ELF-1 (cell line): ENCODE measurements around the gene CYP24A1.

Experiments used
- DNase-seq: peaks from one replicate; pipeline ENCODE4 v3.0.0-alpha.2; 2016; ENCODE audit warnings: low read depth, low spot score

CYP24A1 gene

DNA sequence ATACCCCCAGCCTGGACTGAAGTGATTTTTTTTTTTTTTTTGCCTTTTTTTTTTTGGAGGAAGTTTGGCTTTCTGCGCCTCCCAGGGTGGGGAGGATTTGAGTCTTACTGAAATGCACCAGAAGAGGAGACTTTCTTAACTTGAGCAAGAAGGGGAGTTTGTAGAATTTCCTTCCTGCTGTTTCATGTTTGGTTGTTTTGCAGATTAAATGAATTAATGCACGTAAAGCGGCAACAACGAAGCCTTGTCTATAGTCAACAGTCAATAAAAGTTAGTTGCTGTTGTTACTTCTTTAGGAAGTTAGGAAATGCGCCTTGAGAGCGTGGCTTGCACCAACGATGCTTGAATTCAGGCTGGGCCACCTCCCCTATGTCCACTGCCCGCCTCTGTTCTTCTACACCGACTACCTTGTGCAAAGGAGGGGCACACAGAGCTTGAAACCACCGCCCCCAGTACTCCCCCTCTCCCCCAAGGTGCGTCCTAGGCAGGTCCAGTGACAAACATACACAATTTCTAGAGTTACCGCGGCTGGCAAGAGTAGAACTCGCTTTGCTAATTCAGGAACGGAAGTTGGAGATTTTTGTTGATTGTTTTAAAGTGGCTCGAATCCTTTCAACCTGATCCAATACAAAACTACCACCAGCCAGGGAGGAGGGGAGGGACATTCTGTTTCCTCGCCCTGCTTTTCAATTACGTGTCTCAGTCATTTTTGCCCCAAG, 830 bp upstream of the CYP24A1 start:
- peak; percentile 38 for DNase-seq

DNA sequence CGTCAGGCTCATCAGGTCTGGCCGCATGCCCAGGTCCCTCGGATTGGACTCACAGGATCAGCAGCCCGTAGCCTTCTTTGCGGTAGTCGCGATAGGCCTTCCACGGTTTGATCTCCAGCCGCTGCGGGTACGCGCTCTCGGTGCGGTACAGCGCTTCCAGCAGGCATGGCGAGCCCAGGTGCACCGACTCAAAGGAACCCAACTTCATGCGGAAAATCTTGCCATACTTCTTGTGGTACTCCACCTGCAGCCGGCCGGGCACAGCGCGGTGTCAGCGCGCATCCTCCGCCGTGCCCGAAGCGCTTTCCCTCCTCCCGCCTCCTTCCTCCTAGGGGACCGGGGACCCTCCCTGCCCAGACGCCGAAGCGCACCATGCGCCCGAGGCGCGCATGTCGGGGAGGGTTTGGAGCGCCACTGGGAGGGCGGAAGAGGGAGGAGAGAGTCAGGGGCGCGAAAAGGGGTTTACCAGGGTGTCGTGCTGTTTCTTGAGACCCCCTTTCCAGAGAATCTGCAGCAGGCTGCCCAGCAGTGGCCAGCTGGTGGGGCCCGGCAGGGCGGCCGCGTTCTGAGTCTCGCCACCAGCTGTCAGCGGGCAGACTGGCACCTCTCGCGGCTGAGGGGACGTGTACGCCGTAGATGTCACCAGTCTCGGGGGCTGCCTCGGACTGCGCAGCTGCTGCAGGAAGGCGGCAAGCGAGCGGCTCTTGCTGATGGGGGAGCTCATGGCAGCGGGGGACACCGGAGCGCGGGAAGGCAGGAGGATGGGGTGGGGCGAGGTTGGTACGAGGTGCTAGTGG, 732 bp downstream of the CYP24A1 start:
- peak; percentile 53 for DNase-seq

DNA sequence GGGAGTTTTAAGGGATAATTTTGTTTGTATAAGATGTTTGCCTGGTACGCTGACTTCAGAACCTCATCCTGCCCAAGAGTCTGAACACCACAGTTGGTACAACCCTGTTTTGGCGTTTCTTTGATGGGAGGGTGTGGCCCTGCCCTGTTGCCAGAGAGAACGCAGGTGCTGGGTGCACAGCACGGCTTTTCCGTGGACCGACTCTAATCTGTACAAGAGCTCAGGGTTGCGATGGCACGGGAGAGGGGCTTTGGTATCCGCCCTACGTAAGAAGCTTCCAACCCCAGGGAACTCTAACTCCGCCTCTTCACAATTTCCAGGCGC, 1.3 kb downstream of the CYP24A1 start:
- DNase-seq, result peak; percentile 67

DNA sequence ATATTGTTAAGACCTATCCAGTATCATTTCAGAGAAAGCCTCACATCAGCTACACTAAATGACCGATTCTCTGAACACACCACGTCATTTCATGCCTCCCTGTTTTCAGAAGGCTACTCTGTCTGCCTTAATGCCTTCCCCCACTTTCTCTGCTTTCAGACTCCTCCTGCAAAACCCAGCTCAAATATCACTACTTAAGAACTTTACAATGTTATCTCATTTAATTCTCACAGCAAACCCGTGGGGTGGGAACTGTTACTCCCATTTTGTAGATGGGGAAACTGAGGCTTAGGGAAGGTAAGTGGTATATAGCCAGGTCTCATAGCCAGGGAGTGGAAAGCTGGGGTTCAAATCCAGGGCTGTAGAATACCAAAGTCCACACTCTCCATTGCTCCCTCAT, 2.8 kb downstream of the CYP24A1 start:
- no peak for DNase-seq

DNA sequence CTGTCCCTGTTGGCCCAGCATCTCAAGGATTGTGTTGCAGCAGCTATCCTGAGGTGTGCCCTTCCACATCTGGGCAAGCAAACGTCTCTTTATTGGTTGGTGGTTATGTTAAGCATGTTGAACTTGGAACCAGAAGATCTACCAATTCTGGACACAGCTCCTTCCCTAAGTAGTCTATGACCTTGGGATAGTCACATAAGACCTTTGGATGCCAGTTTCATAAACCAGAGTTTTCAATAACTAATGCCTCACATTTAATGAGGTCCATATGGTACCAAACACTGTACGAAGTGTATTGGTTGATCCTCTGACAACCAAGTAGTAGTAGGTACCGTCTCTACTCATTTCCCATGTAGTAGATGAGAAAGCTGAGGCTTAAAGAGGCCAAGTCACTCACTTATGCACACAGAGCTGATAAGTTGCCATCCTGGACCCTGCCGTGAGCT, 3.7 kb downstream of the CYP24A1 start:
- no peak for DNase-seq

DNA sequence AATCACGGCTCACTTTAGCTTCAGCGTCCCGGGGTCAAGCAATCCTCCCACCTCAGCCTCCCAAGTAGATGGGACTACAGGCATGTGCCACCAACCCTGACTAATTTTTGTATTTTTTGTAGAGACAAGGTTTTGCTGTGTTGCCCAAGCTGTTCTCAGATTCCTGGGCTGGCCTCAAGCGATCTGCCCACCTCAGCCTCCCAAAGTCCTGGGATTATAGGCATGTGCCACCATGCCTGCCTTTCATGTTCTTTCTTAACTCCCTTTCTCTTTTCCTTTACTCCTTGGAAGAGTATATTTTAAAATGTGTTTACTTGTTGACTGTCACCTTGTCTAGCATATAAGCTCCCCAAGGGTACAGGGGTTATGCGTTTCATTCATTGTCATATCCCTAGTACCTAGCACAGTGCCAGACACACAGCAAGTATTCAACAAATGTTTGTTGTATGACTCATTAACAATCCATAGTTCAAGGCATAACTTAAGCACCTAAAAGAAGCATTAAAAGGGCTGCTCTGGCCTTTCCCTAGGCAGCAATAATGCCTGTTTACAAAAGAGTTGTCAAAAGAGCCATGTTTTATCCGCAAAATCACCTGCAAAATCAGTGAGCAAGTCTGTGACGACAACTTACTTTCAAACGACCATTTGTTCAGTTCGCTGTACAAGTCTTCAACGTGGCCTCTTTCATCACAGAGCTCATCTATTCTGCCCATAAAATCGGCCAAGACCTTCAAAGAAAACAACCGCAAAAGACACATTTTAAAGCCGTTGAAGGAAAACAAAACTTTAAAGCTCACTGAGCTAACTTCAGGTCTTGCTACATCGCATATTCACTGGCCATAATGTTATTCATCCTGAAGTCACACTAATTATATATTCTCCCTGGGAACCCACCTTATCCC, 4.6 kb downstream of the CYP24A1 start:
- no peak for DNase-seq

DNA sequence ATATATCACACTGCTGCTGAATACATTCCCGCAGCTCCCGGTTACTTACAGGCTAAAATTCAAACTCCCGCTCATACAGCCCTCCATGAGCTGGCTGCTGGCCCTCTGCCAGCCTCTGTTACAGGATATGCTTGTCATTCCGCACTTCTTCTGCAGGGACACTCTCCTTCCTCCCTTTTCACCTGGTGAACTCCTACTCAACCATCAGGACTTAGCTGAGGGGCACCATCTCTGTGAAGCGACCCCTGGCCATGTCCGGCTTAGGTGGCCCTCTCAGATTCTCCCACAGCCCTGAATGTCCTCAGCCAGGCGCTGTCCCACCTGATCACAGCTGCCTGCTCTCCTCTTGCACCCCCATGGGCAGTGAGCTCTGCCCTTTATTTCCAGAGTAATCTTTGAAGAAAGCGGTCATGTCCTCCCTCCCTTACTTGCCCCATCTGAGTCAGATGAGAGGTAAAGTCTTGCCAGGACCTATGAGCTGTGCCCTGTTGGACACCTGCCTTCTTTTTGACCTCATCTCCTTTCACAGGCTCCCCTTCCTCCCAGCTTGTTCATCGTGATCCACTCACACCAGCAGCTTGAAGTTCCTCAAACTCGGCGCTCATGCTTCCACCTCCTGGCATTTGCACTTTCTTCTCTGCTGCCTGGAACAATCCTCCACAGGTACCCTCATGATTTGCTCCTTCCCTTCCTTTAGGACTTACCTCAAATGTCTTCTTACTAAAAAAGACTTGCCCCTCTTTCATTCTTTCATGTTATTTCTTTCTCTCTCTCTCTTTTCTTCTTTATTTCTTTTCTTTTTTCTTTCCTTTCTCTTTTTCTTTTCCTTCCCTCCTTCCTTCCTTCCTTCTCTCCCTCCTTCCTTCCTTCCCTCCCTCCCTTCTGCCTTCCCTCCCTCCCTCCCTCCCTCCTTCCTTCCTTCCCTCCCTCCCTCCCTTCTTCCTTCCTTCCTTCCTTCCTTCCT, 5.6 kb downstream of the CYP24A1 start:
- no peak for DNase-seq

DNA sequence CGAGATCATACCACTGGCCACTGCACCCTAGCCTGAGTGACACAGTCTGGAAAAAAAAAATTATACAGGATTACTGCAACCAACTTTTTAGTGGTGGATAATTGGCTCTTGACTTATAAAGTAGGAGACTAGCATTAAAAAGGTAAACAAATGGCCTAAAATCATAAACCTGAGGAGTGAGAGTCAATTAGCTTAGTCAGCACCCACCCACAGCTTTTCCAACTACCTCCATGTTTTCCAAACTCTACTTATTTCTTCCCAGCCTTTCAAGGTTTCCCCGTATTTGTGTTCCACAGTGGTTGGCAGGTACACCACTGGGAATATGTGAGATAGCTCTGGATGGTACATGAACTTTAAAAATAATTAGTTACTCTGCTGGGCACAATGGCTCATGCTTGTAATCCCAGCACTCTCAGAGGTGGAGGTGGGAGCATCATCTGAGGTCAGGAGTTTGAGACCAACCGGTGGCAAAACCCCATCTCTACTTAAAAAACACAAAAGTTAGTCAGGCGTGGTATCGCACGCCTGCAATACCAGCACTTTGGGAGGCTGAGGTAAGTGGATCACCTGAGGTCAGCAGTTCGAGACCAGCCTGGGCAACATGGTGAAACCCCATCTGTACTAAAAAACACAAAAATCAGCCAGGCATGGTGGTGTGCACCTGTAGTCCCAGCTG, 6.7 kb downstream of the CYP24A1 start:
- DNase-seq, result no peak

DNA sequence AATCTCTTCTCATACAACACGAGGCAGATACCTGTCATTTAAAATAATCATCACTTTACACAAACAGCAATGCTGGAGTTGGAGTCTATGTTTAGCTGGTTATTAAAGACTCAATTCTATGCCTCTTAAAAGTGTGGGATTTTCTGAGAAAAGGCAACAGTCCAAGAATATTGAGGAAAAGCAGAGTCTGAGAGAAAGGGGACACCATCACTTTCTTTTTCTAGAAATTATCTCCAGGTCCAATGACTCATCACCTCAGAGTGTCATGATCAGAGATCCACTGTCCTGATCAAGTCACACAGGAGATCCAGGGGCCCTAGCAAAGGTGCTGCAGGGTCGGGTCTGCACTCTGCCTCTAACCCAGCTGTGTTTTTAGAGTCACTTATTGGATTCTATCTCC, 8.0 kb downstream of the CYP24A1 start:
- no peak for DNase-seq

DNA sequence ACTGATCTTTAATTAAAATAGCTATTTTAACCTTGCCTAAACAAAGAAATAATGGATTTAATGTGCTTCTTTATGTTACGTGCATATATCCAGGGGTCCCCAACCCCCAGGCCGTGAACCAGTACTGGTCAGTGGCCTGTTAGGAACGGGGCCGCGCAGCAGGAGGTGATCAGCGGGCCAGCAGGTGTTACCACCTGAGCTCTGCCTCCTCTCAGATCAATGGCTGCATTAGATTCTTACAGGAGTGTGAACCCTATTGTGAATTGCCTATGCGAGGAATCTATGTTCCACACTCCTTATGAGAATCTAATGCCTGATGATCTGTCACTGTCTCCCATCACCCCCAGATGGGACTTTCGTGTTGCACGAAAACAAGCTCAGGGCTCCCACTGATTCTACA, 8.8 kb downstream of the CYP24A1 start:
- no peak for DNase-seq

DNA sequence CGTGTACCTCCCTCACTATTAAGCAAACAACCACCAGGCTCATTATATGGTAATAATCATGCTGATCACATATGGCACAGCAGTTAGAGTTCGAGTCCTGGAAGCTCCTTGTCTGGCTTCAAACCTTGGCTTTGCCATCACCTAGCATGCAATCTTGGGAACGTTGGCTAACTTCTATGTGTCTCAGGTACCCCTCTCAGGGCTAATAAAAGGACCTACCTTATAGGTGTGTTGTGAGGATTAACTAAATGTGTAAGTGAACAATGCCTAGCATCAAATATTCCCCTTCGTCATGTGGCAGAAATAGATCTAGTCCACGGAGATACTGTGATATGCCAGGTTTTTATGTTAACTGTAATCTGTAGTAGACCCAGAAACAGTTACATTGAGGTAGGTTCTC, 10.4 kb downstream of the CYP24A1 start:
- DNase-seq, result no peak

DNA sequence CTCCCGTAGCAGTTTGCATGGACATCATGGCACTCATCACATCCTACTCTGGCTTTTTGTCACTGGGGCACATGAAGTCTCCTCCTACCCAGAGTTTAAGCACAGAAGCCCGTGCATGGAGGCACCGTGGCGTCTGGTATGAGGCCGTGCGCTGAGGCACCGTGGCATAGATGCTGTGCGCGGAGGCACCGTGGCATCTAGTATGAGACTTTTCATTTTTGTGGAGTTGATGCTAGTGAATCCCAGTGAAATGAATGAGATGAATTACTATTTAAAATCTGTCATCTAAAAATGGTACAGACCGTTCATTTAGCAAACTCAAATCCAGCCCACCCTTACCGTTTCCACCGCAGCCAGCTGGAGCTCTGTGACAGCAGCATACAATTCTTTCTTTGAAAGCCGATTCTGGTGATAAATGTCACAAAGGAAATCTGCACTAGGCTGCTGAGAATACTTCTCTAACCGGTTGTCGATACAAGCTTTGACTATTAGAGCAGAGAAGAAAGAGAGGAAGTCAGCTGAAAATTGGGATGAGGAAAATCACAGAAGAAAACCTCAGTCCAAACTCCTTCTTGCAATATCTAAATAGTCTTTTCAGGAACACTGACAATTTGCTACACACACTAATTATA, 11.3 kb downstream of the CYP24A1 start:
- DNase-seq, result no peak

DNA sequence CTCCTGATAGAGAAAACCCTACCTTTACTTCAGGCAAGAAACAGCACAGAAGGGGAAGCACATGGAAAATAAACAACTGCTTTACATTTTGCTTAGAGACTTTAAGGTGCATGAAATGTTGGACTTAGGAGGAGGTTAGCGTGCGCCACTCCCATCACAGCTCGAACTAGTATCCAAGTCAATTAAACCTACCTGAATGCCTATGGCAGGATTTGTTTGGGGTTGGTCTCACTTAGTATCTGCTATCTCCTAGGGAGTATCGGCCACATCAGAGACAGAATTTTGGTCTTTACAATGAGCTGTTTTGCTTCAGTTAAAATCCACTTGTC, 12.0 kb downstream of the CYP24A1 start:
- no peak for DNase-seq

DNA sequence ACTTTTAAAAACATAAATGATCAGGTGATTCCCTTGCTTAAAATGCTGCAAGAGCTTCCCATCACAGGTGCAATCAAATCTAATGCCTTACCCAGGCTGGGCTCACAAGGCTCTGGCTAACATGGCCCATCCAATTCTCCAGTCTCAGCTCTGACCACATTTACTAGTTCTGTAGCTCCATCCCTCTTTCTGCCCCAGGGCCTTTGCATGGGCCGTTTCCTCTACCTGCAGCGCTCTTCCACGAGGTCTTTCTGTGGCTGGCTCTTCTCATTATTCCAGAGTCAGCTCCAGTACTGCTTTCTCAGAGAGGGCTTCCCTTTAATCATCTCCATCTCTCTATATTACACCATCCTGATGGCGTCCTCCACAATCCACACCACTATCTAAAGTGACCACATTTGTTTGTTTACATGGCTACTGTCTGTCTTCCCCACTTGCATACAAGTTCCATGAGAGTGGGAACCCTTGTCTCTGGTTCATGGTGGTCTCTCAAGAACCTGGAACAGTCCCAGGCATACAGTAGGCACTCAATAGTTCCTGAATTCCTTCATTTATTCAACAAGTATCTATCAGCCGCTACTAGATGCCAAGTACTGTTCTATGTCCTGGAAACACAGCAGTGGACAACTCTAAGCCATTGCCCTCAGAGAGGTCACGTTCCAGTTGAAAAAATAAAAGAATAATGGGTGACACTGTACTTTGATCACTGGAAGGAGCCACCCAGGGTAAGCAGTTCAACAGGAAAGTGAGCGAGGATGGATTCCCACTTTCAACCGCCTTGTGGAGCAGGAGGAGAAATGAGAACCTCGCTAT, 12.6 kb downstream of the CYP24A1 start:
- DNase-seq, result no peak

DNA sequence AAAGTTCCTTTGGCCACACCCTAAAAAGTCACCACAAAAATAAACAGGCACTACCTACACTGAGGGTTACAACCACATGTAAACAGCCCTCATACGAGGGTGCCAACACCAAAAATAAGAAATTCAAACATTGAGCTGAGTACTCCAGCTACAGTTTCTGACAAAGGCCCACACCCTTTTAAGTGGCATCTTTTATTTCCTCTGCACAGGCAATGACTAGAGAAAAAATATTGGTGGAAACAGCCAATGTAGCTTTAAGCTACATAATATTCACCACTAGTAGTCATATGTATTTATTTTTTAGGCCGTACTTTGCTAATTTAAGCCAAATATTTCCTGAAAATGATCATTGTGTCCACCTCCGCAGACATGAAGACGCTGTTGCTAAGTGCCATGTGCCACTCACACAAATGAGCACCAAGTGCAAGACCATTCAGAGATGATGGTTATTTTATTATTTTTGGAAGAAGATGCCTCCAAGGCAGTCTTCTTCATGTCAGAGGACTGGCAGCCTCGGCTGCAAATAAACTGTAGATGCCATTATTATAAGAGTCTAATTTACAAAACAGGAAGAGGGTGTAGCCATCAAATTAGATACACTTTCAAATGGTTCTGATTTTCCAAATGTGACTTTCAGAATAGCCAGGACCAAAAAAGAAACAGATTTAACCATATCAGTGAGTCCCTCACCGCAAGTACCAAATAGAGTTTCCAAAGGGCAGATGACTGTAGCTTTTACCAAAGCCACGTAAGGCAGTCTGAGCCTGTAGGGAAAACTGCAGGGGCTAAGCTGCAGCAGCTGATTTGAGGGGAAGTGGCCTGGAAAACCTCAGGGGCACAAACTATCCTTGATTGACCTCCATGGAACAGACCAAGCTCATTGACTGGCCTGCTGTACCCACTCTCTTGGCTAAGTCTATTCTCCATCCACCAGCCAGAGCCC, 13.4 kb downstream of the CYP24A1 start:
- no peak for DNase-seq

DNA sequence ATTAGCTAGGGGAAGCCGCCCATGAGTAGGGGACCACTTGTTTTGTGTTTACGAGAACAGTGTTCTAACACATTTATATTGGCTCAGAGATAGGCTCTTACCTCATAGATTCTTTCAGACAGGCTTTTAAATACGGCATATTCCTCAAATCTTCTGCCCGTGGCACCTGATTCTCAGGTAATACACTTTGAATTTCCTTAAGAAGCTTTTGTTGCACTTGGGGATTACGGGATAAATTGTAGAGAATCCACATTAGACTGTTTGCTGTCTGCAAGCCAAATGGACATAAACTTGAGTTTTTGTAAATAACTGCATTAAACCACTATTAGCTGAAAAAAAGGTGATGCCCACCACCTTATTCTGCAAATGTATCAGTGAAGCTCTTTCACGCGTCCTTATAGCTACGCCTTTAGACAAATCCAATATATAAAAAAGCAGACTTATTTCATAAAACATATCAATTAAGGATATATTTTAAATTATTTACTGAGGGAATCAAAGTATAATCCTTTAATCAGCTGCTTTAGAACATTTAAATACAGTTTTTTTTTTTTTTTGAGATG, 14.8 kb downstream of the CYP24A1 start:
- DNase-seq, result no peak

DNA sequence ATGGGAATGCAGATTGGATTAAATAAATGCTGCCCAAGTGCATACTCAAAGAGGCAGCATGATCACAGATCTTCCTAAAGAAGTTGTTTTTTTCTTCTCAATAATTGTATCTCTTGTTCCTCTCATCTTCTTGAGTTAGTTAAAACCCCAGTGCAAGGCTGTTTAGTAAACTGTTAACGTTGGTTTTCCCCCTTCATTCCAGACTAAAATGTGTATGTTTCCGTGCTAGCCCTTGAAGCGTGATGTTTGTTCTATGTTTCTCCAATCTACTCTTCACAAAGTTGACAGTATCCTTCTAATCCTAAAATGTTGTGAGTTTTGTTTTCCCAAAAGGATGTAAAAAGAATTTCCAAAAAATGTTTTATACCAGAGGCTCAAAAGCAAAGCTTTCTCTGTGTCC, 15.6 kb downstream of the CYP24A1 start:
- no peak for DNase-seq
